ENCODE results near the gene GTSF1L.

DNA sequence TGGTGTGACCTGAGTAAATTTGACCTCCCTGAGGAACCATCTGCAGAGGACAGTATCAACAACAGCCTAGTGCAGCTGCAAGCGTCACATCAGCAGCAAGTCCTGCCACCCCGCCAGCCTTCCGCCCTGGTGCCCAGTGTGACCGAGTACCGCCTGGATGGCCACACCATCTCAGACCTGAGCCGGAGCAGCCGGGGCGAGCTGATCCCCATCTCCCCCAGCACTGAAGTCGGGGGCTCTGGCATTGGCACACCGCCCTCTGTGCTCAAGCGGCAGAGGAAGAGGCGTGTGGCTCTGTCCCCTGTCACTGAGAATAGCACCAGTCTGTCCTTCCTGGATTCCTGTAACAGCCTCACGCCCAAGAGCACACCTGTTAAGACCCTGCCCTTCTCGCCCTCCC is 24.3 kb downstream of the GTSF1L start:
- no peak for TF ChIP-seq POLR2A (IDR thresholded peaks at IDR 0.05)
- TF ChIP-seq, protein P1, sequence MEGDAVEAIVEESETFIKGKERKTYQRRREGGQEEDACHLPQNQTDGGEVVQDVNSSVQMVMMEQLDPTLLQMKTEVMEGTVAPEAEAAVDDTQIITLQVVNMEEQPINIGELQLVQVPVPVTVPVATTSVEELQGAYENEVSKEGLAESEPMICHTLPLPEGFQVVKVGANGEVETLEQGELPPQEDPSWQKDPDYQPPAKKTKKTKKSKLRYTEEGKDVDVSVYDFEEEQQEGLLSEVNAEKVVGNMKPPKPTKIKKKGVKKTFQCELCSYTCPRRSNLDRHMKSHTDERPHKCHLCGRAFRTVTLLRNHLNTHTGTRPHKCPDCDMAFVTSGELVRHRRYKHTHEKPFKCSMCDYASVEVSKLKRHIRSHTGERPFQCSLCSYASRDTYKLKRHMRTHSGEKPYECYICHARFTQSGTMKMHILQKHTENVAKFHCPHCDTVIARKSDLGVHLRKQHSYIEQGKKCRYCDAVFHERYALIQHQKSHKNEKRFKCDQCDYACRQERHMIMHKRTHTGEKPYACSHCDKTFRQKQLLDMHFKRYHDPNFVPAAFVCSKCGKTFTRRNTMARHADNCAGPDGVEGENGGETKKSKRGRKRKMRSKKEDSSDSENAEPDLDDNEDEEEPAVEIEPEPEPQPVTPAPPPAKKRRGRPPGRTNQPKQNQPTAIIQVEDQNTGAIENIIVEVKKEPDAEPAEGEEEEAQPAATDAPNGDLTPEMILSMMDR (IDR thresholded peaks at IDR 0.05): no peak

Measured in thyroid gland (tissue), 4 donors.